HG03066 (cell line): ENCODE data around the gene ZNF101.

Experiments used
- ATAC-seq: cut with Tn5 transposase; IDR thresholded peaks from one replicate; pipeline ENCODE4 v1.9.1; 2021; ENCODE audit warnings: low read depth; ENCODE audit not compliant: unreplicated experiment

ZNF101 gene

DNA sequence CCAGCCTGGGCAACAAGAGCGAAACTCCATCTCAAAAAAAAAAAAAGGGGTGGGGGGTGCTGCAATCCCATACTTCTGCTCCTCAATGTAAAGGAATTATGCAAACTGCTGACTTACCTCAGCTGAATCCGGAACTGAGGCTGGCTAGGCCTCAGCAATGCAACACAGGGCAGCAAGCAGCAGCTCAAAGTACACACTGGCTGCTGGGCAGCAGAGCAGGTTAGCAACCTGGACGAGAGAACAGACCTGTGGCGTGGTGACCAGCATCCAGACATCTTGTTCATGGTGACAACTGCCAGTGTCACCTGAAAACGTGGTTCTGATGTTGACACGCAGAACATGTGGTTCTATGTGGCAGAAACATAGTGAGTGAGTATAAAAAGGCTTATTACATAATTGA, 36.2 kb downstream of the ZNF101 start:
- ATAC-seq: no peak

DNA sequence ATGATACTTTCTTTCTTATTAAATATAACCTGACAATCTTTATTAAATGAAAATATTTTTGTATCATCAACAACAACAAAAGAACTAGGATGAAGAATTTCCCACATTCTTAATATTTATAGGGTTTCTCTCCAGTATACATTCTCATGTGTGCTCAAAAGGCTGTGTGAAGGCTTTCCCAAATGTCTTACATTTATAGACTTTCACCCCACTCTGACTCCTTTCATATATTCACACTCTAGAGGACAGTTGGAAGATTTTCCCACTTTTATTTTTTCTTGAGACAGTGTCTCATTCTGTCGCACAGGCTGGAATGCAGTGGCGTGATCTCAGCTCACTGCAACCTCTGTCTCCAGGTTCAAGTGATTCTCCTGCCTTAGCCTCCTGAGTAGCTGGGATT, 41.9 kb downstream of the ZNF101 start:
- ATAC-seq: no peak

DNA sequence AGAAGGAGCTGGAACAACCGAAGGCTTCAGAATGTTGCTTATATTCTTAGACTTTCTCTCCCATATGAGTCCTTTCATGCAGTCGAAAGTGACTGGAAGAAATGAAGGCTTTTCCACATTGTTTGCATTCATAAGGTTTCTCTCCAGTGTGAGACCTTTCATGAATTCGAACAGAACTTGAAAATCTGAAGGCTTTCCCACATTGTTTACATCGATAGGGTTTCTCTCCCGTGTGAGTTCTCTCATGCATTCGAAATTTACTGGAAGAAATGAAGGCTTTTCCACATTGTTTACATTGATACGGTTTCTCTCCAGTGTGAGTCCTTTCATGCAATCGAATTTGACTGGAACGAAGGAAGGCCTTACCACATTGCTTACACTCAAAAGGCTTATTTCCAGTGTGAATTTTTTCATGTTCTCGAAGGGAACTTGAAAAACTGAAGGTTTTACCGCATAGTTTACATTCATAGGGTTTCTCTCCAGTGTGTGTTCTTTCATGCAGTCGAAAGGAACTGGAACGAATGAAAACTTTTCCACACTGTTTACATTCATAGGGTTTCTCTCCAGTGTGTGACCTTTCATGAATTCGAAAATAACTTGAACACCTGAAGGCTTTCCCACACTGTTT, 42.8 kb downstream of the ZNF101 start:
- no peak for ATAC-seq

DNA sequence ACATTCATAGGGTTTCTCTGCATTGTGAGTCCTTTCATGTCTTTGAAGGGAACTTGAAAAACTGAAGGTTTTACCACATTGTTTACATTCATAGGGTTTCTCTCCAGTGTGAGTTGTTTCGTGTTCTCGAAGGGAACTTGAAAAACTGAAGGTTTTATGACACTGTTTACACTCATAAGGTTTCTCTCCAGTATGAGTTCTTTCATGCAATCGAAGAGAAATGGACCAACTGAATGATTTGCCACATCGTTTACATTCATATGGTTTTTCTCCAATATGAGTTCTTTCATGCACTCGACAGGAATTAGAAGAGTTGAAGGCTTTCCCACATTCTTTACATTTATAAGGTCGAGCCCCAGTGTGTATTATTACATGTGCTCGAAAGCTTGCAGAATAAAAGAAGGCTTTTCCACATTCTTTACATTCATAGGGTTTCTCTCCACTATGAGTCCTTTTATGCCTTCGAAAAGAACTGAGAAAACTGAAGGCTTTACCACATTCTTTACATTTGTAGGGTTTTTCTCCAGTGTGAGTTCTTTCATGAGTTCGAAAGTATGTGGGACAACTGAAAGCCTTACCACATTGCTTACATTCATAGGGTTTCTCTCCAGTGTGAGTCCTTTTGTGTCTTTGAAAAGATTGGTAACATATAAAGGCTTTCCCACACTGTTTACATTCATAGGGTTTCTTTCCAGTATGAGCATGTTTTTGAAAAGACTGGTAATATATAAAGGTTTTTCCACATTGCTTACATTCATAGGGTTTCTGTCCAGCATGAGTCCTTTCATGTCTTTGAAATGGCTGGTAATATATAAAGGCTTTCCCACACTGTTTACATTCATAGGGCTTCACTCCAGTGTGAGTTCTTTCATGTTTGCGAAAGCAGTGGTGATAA, 43.5 kb downstream of the ZNF101 start:
- no peak for ATAC-seq

DNA sequence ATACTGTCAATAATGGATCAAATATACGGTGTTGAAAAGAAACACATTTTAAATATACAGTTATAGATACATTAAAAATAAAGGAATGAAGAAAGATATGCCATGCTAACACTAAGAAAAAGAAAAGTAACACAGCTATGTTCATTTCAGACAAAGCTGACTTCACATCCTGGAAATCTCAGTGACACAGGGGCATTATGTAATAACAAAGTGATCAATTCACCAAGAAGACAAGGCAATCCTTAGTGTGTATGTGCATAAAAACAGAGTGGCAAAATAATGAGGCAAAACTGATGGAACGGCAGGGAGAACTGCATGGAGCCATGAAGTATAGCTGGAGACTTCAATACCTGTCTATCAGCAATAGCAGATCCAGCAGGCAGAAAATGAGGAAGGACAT, 51.2 kb downstream of the ZNF101 start:
- ATAC-seq: no peak

DNA sequence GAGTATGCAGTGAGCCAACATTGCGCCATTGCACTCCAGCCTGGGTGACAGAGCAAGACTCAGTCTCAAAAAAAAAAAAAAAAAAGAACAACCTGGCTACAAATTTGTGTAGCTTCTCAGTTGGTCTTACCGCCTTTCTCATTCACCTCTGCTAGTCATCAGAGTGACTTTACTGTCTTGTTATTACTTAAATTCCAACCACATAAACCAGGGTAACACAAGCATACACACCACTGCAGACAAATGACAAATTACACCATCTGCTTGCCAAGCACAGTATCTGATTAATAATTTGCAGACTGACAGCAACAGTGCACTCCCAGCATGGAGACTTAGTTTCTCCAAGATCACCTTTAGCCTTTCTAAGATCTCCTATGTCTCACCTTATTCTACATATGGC, 53.3 kb downstream of the ZNF101 start:
- no peak for ATAC-seq

DNA sequence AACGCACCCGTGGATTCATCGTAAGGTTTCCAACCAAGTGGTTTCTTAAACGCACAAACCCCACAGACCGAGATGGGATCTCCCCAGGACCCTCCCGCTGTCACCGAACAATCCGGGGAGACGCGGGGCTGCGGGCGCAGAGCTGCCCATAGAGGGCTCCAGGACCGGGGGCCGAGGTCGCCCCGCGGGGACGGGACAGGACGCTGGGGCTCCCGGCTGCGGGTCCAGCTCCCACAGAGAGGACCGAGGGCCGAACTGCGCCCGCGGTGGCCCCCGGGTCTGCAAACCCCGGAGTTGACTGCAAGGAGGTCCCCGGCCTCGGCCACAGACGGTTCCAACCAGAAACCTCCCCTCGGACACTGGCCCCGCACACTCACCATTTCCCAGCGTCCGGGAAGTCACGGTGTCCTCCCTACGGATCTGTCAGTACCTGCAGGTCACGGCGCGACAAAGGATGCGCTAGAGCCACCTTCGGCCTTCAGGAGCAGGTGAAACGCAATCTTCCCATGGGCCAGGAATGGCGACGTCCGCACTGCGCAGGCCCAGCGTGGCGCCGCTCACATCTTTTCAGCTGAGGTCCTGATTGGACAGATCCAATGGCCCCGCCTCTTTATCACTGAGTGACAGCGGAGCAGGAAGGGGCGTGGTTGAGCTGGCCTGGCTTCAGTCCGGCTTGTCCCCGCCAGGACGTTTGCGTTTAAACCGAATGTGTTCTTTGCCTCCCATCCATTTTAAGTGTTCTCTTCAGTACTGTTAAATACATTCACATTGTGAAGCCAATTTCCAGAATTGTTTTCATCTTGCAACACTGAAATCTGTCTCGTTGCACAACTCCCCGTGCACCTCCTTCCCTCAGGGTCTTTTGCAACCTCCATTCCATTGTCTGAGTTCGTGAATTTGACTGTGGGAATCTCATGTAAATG, 64.2 kb downstream of the ZNF101 start, which contains the start of gene ZNF14:
ZNF14 (minus strand) TSS at position 534 of the 923 bp plus-strand sequence; CDS start at position 380, 154 bp downstream.
- ATAC-seq: peak; percentile 98
